ENCODE results near the gene OR9G4.

The OR9G4 gene

DNA sequence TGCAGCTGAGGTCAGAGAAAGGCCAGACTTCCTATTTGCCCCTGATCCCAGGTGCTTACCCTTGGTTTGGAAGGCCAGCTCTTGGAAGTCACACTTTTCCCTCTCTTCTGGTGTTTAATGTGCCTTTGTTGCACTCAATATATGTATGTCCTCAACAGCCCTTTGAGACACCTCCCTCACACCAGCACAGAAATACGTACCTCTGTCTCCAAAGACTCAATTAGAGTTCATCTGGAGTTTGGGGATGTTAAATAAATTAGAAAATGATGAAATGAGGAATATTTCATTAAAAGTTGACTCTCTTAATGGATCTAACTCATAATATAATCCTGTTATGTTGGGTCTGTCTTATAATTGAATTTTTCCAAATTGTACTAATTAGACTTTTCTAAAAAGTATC is at the start of gene OR9G4:
OR9G4 (minus strand) TSS at position 101 of the 400 bp plus-strand sequence. CDS start 4,931 bp downstream, outside the sequence.
- DNase-seq, result no peak

GRCh38 chr11:56783448-56784041 is 35.0 kb upstream of the OR9G4 start:
- peak; percentile 3 for DNase-seq

- DNase-seq, result no peak
Measured at GRCh38 chr11:56782167-56782847, 33.8 kb upstream of the OR9G4 start.

GRCh38 chr11:56776809-56777208 is 28.3 kb upstream of the OR9G4 start:
- DNase-seq, result no peak

DNA sequence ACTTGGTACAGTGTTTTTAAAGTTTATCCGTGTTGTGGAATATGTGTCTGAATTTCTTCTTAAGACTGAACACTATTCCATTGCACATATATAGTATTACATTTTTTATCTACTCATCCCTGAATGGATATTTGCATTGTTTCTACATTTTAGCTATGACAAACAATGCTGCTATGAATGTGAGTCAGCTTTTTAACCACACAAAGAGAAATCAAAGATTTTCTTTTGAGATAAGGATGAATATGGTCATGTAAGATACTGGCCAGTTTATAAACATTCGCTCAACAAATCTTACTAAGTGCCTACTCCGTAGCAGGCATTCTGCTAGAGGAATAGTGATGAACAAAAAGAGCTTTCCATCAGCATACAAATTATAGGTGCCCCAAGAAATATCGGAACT is 16.5 kb upstream of the OR9G4 start:
- no peak for DNase-seq

- no peak for DNase-seq
Measured at GRCh38 chr11:56751480-56751879, 3.0 kb upstream of the OR9G4 start.

- no peak for DNase-seq
Measured at GRCh38 chr11:56750190-56750589, 1.7 kb upstream of the OR9G4 start.

- DNase-seq, result no peak
Measured at GRCh38 chr11:56740886-56741285, 7.6 kb downstream of the OR9G4 start.

DNA sequence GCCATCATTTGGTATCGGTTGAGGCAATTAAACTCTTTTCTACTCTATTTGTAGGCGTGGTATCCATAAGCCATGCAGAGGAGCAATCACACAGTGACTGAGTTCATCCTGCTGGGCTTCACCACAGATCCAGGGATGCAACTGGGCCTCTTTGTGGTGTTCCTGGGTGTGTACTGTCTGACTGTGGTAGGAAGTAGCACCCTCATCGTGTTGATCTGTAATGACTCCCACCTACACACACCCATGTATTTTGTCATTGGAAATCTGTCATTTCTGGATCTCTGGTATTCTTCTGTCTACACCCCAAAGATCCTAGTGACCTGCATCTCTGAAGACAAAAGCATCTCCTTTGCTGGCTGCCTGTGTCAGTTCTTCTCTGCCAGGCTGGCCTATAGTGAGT is 8.4 kb downstream of the OR9G4 start:
- DNase-seq, result no peak

GRCh38 chr11:56720513-56720912 is 28.0 kb downstream of the OR9G4 start:
- DNase-seq, result no peak

GRCh38 chr11:56716379-56716854 is 32.1 kb downstream of the OR9G4 start:
- no peak for DNase-seq

- no peak for DNase-seq
Measured at GRCh38 chr11:56714206-56714605, 34.3 kb downstream of the OR9G4 start.

DNA sequence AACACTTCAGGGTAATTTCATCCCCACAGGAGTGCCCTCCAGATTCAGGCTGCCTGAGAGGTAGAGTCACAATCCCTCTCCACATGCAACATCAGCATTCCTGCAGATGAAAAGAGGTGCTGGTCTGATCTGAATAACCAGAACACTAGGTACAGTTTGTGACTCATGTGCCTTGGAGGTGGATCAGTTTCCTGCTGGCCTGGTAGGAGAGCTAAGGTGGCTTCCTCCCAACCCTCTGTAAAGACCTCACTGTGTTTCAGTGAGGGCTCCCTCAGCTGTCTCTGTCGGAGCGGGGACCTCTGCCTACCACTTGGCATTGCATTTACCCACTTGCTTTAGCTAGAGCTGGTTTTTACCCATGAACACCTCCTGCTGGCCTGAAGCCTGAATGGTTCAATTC is 42.0 kb downstream of the OR9G4 start:
- DNase-seq, result no peak

DNA sequence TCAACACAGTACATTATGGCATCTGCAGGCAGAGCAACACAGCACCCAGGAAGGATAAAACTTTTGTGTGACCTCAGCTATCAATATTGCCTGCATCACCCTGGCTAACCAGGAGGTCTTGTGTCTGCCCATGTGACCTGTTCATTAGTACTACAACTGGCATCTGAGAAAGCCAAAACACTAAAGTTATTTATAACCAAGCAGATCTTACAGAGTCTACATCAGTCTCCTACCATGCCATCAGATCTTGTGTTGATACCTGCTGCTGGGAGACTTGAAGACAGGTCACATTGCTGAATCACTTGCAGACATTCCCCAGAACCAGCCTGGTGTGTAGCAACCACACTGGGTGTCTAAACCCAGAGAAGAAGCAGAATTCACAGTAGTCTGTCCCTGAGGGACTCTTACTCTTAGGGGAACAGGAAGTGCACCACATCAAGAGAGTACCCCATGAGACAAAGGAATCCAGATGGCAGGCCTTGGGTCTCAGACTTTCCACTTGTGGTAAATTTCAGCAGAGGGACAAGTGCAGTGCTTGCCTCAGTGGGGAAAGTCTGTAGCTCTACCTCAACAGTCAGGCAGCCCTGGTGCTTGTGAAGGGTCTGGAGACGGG is 42.6 kb downstream of the OR9G4 start:
- no peak for DNase-seq

DNA sequence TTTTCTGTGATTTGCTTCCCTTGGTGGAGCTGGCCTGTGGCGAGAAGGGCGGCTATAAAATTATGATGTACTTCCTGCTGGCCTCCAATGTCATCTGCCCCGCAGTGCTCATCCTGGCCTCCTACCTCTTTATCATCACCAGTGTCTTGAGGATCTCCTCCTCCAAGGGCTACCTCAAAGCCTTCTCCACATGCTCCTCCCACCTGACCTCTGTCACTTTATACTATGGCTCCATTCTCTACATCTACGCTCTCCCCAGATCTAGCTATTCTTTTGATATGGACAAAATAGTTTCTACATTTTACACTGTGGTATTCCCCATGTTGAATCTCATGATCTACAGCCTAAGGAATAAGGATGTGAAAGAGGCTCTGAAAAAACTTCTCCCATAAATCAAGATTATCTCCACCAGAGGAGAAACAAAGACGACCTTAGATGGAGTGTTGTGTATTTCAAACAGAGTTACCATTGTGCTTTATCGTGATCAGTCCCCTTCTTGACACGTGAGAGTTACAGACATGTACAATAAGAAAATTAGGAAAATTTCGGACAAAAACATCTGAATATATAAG is 47.5 kb downstream of the OR9G4 start:
- DNase-seq, result no peak

- no peak for DNase-seq
Measured at GRCh38 chr11:56700242-56700913, 48.1 kb downstream of the OR9G4 start.

GRCh38 chr11:56698795-56699194 is 49.7 kb downstream of the OR9G4 start, which contains the start of gene OR9G1:
TSS of gene OR9G1 (plus strand) at chr11:56699095. CDS start at chr11:56700388, 1,293 bp downstream.
- DNase-seq, result no peak

DNA sequence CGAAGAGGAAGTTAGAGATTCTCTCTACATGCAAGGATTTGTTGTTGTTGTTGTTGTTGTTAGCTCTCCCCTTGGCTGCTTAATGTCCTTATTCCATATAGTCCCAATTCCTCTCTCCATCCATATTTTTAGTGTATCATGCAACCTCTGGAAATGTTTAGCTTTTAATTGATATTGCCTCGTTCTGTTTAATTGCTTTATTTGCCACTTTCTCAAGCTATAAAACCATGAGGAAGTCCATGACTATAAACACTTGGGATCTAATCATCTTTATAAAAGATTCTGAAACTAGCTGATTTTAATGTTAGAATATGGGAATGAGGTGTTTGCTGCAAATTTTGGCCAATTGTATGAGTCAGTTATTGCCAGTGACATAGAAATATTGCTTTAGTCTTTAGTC is 55.1 kb downstream of the OR9G4 start:
- DNase-seq, result no peak

All from CD4-positive, alpha-beta T cell treated with Interleukin-17A for 1 hour (primary cell).